IMR-90 (cell line): ENCODE data around the gene PNPLA2.
A peak's percentile ranks its signal among the peaks of the same experiment; 100 is the strongest.

ENCODE experiments used
- CEBPB ChIP-seq: IDR thresholded peaks from 2 replicates; pipeline ENCODE4 v1.6.1; 2012; ENCODE audit warnings: low read depth, low read length, improper control_type of control experiment
- CHD1 ChIP-seq: IDR thresholded peaks from 2 replicates; pipeline ENCODE4 v1.6.1; 2012; ENCODE audit warnings: low read depth, low read length, improper control_type of control experiment
- CTCF ChIP-seq: conservative IDR thresholded peaks from 2 replicates; pipeline ENCODE4 v1.5.1; 2012; ENCODE audit warnings: mild to moderate bottlenecking, low read depth, low read length, improper control_type of control experiment
- MAFK ChIP-seq: IDR thresholded peaks from 2 replicates; pipeline ENCODE4 v1.6.1; 2012; ENCODE audit warnings: low read depth, low read length, improper control_type of control experiment
- MAZ ChIP-seq: IDR thresholded peaks from 2 replicates; pipeline ENCODE4 v1.6.1; 2012; ENCODE audit warnings: low read depth, mild to moderate bottlenecking, low read length, improper control_type of control experiment, moderate library complexity, borderline replicate concordance
- MXI1 ChIP-seq: IDR thresholded peaks from 2 replicates; pipeline ENCODE4 v1.6.1; 2012; ENCODE audit warnings: low read depth, mild to moderate bottlenecking, low read length, moderate library complexity, borderline replicate concordance
- POLR2A ChIP-seq: IDR thresholded peaks from 2 replicates; pipeline ENCODE4 v1.6.1; 2012; ENCODE audit warnings: mild to moderate bottlenecking, low read depth, low read length
- RAD21 ChIP-seq: IDR thresholded peaks from 2 replicates; pipeline ENCODE4 v1.6.1; 2012; ENCODE audit warnings: low read length, improper control_type of control experiment
- RFX5 ChIP-seq: IDR thresholded peaks from 2 replicates; pipeline ENCODE4 v1.8.0; 2012; ENCODE audit warnings: low read depth, mild to moderate bottlenecking, low read length, moderate library complexity
- SMC3 ChIP-seq: fragments of 150-350 bp; IDR thresholded peaks from 2 replicates; pipeline ENCODE4 v1.6.1; 2016; ENCODE audit warnings: low read depth, mild to moderate bottlenecking, antibody characterized with exemption, low read length, moderate library complexity
- USF2 ChIP-seq: fragments of 150-350 bp; IDR thresholded peaks from 2 replicates; pipeline ENCODE4 v1.6.1; 2017; ENCODE audit warnings: mild to moderate bottlenecking, antibody characterized with exemption, low read length, low read depth

GRCh38 chr11:845872-846495, 27.3 kb downstream of the PNPLA2 start:
- TF ChIP-seq CTCF (no peak), POLR2A (no peak), CHD1 (no peak), MAZ (peak; percentile 49; the same call in 1 of the 2 replicates), MAFK (no peak), USF2 (no peak), SMC3 (no peak), MXI1 (no peak), RAD21 (no peak), RFX5 (no peak), CEBPB (no peak)
